Pancreas (tissue), 10 donors: ENCODE data around the gene SRSF9. TPM values are rescaled to one million over a fixed set of nuclear protein-coding genes. Genes with fewer than 3 reads are reported as not detected.

ENCODE experiments used
- ATAC-seq, 4 donors: fragments of 200-7000 bp; cut with Tn5 transposase; one replicate each; pipeline versions ENCODE4 v1.8.0 to v1.9.1; 2020; ENCODE audit warnings: mild to moderate bottlenecking in 4 of 4, moderate library complexity in 4 of 4
- DNase-seq, 6 donors: peaks; one replicate each; pipeline ENCODE4 v3.0.0-alpha.2; 2020
- FAIRE-seq: peaks from 2 replicates; lab custom pipeline; 2012; peaks lifted over from hg19 to GRCh38; lab: Jason Lieb, UNC
- H3K27ac ChIP-seq, 4 donors: fragments of 200-600 bp; sonication (generic); 1 replicate in 3 of 4; 2 replicates in 1 of 4; pipeline versions ENCODE4 v1.5.0 to v1.8.0; 2020
- H3K27me3 ChIP-seq, 4 donors: fragments of 200-600 bp; one replicate each; pipeline ENCODE4 v1.8.0; 2021
- H3K36me3 ChIP-seq, 3 donors: fragments of 200-600 bp; sonication (generic) in 1 of 3; one replicate each; pipeline versions ENCODE4 v1.5.0 to v1.8.0; 2020 to 2021
- H3K4me1 ChIP-seq, 3 donors: fragments of 200-600 bp; one replicate each; pipeline ENCODE4 v1.8.0; 2021
- H3K4me3 ChIP-seq, 4 donors: fragments of 200-600 bp; sonication (generic) in 2 of 4; one replicate each; pipeline versions ENCODE4 v1.5.0 to v1.8.0; 2020 to 2021
- H3K9me3 ChIP-seq, 4 donors: fragments of 200-600 bp; one replicate each; pipeline ENCODE4 v1.8.0; 2021
- WGBS, 2 donors: extraction: QIAGEN DNeasy Blood & Tissue Kit; methylation state at CpG; one replicate each; pipeline ENCODE4 v1.1.7; 2013; 5-methylcytosine and 5-hydroxymethylcytosine counted together
- intact Hi-C, 3 donors: fragments of 100-400 bp; cut with DNase I; formaldehyde crosslinking; loops; one replicate each; pipeline versions ENCODE4 v1.11.1 to v1.14.2; 2022
- polyA plus RNA-seq, 2 donors: library from polyadenylated mRNA; stranded (reverse); fragments of 200-250 nt; gene quantifications; one replicate each; pipeline ENCODE4 v1.2.3, GENCODE V29; 2013
- total RNA-seq, 6 donors: library from RNA; stranded (reverse); fragmentation: NEBNext Ultra II Directional in 4 of 6; extraction: Animal tissue kit (Norgen Biotek cat#: 25700) in 4 of 6; gene quantifications; one replicate each; pipeline versions ENCODE4 v1.2.1 to v1.2.4, GENCODE V29; 2021 to 2023
- TF ChIP-seq, protein P1 (sequence below), 4 donors: fragments of 200-600 bp; sonication (generic) in 3 of 4; IDR thresholded peaks; one replicate each; pipeline versions ENCODE4 v1.5.0 to v1.8.0; 2021; ENCODE audit warnings: antibody characterized with exemption in 4 of 4
- donor health status: healthy with polysubstance abuse.
- donor health status: DM: no; HTN: no; CAD: no; lungs with moderate emphysema.
- donor health status: DM: no; HTN: no; CAD: no.
- donor health status: control.
- donor health status: control.
- donor health status: Bipolar disorder and iron deficiency.
- donor health status: DM: yes; HTN: yes; CAD: no.
- donor health status: DM: no; HTN: no; CAD: no.
- donor health status: DM: no; HTN: no; CAD: no.
- donor health status: DM: yes; HTN: yes; CAD: no.

The SRSF9 gene
- total and polyA plus RNA-seq, 8 donors, result 50.9 to 103 (median 79.5) TPM

DNA sequence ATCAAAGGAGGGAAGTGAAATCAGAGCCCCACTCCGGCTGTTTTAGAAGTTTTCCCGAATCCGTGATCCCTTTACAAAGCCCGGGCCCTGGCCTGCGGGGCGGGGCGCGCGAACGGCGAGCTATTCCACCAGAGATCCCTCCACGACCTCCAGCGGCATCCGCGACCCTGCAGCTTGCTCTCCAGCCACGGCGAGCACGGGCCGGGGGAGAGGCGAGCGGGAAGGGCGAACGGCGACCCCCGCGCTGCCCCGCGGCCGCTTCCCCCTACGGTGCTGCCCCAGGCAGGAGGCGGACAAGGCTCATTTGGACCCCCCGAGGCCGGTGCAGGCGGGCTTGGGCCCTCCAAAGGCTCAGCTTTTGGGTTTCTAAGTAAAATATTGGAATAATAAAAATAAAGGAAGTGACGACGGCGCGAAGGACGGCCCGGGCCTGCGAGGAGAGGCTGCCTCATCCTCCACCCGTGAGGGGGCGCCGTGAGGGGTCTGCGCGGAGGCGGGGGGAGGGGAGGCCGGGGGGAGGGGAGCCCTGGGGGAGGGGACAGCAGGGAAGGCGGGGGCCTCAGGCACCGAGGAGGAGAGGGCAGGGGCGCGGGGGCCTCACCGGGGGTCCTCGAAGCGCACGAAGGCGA is 613 bp downstream of the SRSF9 start:
- ATAC-seq (peak; percentile 9 to 33 (median 26)), DNase-seq (peak in 4 of 6 donors; percentile 41 to 74 (median 60)), FAIRE-seq (no peak)
- Histone ChIP-seq H3K4me1 (peaks cover 18 to 22% (median 20%) of the 10 kb centered on the region in 3 donors), H3K27me3 (no peaks in the 10 kb centered on the region), H3K9me3 (no peaks in the 10 kb centered on the region), H3K4me3 (peak overlapping the region; percentile 43 to 94 (median 94)), H3K36me3 (peaks cover 5 to 11% (median 9%) of the 10 kb centered on the region in 3 donors), H3K27ac (peak overlapping the region; percentile 76 to 89 (median 84))
- intact Hi-C loops, result no loop called here
- TF ChIP-seq, protein P1, sequence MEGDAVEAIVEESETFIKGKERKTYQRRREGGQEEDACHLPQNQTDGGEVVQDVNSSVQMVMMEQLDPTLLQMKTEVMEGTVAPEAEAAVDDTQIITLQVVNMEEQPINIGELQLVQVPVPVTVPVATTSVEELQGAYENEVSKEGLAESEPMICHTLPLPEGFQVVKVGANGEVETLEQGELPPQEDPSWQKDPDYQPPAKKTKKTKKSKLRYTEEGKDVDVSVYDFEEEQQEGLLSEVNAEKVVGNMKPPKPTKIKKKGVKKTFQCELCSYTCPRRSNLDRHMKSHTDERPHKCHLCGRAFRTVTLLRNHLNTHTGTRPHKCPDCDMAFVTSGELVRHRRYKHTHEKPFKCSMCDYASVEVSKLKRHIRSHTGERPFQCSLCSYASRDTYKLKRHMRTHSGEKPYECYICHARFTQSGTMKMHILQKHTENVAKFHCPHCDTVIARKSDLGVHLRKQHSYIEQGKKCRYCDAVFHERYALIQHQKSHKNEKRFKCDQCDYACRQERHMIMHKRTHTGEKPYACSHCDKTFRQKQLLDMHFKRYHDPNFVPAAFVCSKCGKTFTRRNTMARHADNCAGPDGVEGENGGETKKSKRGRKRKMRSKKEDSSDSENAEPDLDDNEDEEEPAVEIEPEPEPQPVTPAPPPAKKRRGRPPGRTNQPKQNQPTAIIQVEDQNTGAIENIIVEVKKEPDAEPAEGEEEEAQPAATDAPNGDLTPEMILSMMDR (IDR thresholded peaks at IDR 0.05), result no peak
- WGBS, 2 donors, result 0 to 1% methylated on average over 38 to 51 of the region's 57 CpGs

GRCh38 chr12:120468325-120468820 is 1.2 kb downstream of the SRSF9 start:
- H3K36me3 ChIP-seq, result peaks cover 5 to 17% (median 14%) of the 10 kb centered on the region in 3 donors
- FAIRE-seq (no peak), ATAC-seq (peak; percentile 4 to 26 (median 8)), DNase-seq (peak in 2 of 6 donors; percentile 40 to 49)
- H3K27ac ChIP-seq, result peak overlapping the region; percentile 76 to 89 (median 84)
- H3K9me3 ChIP-seq, result no peaks in the 10 kb centered on the region
- intact Hi-C loops, result no loop called here
- no peaks in the 10 kb centered on the region for H3K27me3 ChIP-seq
- H3K4me1 ChIP-seq, result peaks cover 18 to 22% (median 20%) of the 10 kb centered on the region in 3 donors
- WGBS, 2 donors, result 1% methylated on average over 23 of the region's 23 CpGs
- H3K4me3 ChIP-seq, result peak overlapping the region; percentile 43 to 94 (median 94)
- TF ChIP-seq, protein P1 (IDR thresholded peaks at IDR 0.05), result no peak

DNA sequence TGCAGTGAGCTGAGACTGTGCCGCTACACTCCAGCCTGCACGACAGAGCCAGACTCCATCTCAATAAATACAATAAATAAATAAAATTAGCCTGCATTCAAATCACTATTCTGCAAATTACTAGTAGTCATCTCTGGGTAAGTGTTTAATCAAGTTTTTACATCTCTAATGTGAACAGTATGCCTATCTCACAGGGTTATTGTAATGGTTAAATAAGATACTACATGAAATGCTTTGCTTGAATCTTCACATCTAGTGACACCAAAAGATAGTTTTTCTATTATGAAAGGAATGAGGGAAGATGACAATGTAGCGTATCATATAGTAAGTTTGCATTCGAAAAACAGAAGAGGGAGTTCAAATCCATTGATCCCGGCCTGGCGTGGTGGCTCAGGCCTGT is 2.1 kb downstream of the SRSF9 start:
- H3K27me3 ChIP-seq, result no peaks in the 10 kb centered on the region
- peaks cover 8 to 26% (median 24%) of the 10 kb centered on the region in 3 donors for H3K36me3 ChIP-seq
- H3K4me3 ChIP-seq, result no peak overlapping the region
- intact Hi-C loops, result no loop called here
- no peak for DNase-seq
- no peak for FAIRE-seq
- WGBS, 2 donors, result 80 to 84% methylated on average over 6 of the region's 6 CpGs
- peak overlapping the region in 1 of 4 donors; percentile 14 for H3K27ac ChIP-seq
- ATAC-seq, result no peak
- H3K4me1 ChIP-seq, result peaks cover 18 to 22% (median 20%) of the 10 kb centered on the region in 3 donors
- H3K9me3 ChIP-seq, result no peaks in the 10 kb centered on the region
- TF ChIP-seq, protein P1 (IDR thresholded peaks at IDR 0.05), result no peak

DNA sequence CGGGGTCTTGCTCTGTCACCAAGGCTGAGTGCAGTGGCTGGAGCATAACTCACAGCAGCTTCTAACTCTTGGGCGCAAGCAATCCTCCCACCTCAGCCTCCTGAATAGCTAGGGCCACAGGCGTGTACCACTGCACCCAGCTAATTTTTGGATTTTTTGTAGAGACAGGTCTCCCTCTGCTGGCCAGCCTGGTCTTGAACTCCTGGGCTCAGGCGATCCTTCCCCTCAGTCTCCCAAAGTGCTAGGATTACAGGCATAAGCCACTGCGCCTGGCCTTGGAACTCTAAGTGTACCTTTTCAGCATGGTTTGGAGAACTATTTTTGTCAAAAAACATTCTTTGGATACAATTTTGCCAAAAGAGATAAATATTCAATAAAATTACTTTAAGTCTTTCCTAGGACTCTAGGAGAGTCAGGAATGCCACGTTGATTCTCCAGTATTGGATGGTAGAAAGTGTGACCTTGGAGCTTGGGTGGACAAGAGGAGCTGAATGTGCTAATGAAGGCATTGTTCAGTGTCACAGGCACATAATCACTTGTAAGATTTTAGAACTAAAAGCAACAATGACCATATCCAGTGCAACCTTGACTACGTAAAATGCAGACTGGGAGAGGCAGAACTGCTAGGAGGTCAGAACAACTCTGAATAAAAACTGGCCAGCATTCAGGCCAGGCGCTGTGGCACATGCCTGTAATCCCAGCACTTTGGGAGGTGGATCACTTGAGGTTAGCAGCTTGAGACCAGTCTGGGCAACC is 2.8 kb downstream of the SRSF9 start:
- Histone ChIP-seq H3K9me3 (no peaks in the 10 kb centered on the region), H3K4me1 (peaks cover 18 to 22% (median 20%) of the 10 kb centered on the region in 3 donors), H3K36me3 (peaks cover 8 to 33% (median 31%) of the 10 kb centered on the region in 3 donors), H3K27me3 (no peaks in the 10 kb centered on the region), H3K27ac (peak overlapping the region in 1 of 4 donors; percentile 14), H3K4me3 (no peak overlapping the region)
- ATAC-seq (peak; percentile 22 to 55 (median 44)), FAIRE-seq (no peak), DNase-seq (peak in 5 of 6 donors; percentile 41 to 69 (median 51))
- intact Hi-C loops, result no loop called here
- TF ChIP-seq, protein P1 (IDR thresholded peaks at IDR 0.05), result peak; percentile 9 to 51 (median 26)
- 35 to 36% methylated on average over 8 of the region's 8 CpGs for WGBS, 2 donors
